Peyer's patch (tissue), 4 donors: Measurements from ENCODE around the gene IFNG.

Source experiments
- POLR2A ChIP-seq, 2 donors: fragments of 450-650 bp; IDR thresholded peaks; one replicate each; pipeline ENCODE4 v1.5.1; 2017; ENCODE audit warnings: antibody characterized with exemption in 2 of 2, mild to moderate bottlenecking in 2 of 2, moderate library complexity in 2 of 2
- TF ChIP-seq, protein P1 (sequence below), 6 experiments: fragments of 450-650 bp in 4 of 6; fragments of 200-600 bp in 2 of 6; sonication (generic) in 1 of 6; IDR thresholded peaks; one replicate each; pipeline ENCODE4 v1.5.1; 2017 to 2019; ENCODE audit warnings: antibody characterized with exemption in 6 of 6, mild to moderate bottlenecking in 3 of 6, moderate library complexity in 1 of 6

DNA sequence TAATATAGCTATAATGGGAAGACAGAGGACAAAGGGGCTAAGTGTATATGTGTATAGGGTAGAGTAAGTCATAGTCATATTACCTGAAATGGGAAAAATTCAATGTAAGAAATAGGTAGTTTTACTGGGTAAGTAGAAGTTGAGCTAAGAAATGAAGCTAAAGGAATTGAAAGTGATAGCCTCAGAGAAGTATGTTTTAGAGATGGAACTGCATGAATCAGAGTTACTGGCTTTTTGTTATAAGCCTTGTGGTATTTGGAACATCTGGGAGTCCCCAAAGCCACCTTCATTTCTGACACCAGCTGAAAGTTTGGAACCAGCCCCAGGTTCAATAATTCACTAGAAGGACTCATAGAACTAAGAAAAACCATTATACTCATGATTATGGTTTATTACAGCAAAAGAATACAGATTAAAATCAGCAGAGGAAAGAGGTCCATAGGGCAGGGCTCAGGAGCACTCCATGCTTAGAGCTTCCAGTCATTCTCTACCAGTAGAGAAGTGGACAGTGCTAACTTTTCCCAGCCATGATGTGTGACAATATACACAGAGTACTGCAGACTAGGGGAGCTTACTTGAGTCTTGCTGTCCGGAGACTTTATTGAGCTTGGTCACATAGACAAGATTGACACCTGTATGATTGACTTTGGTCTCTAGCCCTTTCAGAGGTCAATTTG, 9.8 kb upstream of the IFNG start:
- TF ChIP-seq, protein P1, sequence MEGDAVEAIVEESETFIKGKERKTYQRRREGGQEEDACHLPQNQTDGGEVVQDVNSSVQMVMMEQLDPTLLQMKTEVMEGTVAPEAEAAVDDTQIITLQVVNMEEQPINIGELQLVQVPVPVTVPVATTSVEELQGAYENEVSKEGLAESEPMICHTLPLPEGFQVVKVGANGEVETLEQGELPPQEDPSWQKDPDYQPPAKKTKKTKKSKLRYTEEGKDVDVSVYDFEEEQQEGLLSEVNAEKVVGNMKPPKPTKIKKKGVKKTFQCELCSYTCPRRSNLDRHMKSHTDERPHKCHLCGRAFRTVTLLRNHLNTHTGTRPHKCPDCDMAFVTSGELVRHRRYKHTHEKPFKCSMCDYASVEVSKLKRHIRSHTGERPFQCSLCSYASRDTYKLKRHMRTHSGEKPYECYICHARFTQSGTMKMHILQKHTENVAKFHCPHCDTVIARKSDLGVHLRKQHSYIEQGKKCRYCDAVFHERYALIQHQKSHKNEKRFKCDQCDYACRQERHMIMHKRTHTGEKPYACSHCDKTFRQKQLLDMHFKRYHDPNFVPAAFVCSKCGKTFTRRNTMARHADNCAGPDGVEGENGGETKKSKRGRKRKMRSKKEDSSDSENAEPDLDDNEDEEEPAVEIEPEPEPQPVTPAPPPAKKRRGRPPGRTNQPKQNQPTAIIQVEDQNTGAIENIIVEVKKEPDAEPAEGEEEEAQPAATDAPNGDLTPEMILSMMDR (IDR thresholded peaks at IDR 0.05): no peak
- no peak for TF ChIP-seq POLR2A (IDR thresholded peaks at IDR 0.05)
